NCI-H524 treated with DMSO at 0.1 percent for 48 hours (cell line): ENCODE results near the gene RALB.

Experiments
- DNase-seq: peaks from one replicate; lab custom pipeline; 2025; lab: John Stamatoyannopoulos, UW

Gene RALB

GRCh38 chr2:120265006-120265405, 12.4 kb downstream of the RALB start:
- DNase-seq, result no peak

GRCh38 chr2:120267348-120267747, 14.7 kb downstream of the RALB start:
- no peak for DNase-seq

- DNase-seq, result no peak
These were observed 16.6 kb downstream of the RALB start for GRCh38 chr2:120269076-120269744.

- DNase-seq, result no peak
These were observed 17.2 kb downstream of the RALB start for GRCh38 chr2:120269816-120270215.

GRCh38 chr2:120271711-120272379, 19.2 kb downstream of the RALB start:
- no peak for DNase-seq

GRCh38 chr2:120272763-120273481, 20.3 kb downstream of the RALB start:
- no peak for DNase-seq

- no peak for DNase-seq
These were observed 23.2 kb downstream of the RALB start for GRCh38 chr2:120275617-120276400.

- no peak for DNase-seq
These were observed 25.0 kb downstream of the RALB start for GRCh38 chr2:120277505-120278205.

- DNase-seq, result no peak
These were observed 26.2 kb downstream of the RALB start for GRCh38 chr2:120278901-120279300.

GRCh38 chr2:120279708-120280107, 27.1 kb downstream of the RALB start:
- no peak for DNase-seq

- no peak for DNase-seq
These were observed 31.0 kb downstream of the RALB start for GRCh38 chr2:120283649-120284048.

GRCh38 chr2:120285056-120285455, 32.4 kb downstream of the RALB start:
- DNase-seq, result no peak

- no peak for DNase-seq
These were observed 34.7 kb downstream of the RALB start for GRCh38 chr2:120287183-120288015.

GRCh38 chr2:120288016-120288373, 35.3 kb downstream of the RALB start:
- DNase-seq, result no peak

- DNase-seq, result no peak
These were observed 36.7 kb downstream of the RALB start for GRCh38 chr2:120289221-120289906.

GRCh38 chr2:120290737-120291136, 38.1 kb downstream of the RALB start:
- no peak for DNase-seq

GRCh38 chr2:120291401-120292311, 39.0 kb downstream of the RALB start:
- DNase-seq, result no peak

GRCh38 chr2:120293096-120294007, 40.7 kb downstream of the RALB start:
- no peak for DNase-seq
